ENCODE measurements around the gene CTNND2. TPM values are rescaled to one million over a fixed set of nuclear protein-coding genes. Genes with fewer than 3 reads are reported as not detected.

CTNND2 gene
- total RNA-seq, 1 experiment from 2014 or later = 7.0 TPM

DNA sequence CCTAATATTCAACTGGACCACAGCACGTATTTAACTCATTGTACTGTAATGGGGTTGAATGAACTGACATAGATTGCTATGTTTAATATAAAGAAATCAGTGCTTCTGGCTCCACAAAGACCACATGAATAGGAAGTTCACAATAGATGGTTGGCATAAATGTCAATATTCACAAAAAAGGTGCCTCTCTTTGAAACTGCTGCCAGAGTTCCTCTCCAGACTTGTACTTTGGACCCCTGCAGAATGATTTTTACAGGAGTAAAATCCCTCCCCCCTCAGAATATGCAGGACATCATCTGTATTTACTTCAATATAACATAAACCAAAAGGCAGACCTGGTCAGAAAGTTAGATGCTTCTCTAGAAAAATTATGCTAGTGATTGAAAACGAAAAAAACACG, 634.7 kb downstream of the CTNND2 start:
- no peak overlapping the region for H4K91ac ChIP-seq (ENCODE audit: insufficient read length, low read depth, low read length)
- TF ChIP-seq, protein P1, sequence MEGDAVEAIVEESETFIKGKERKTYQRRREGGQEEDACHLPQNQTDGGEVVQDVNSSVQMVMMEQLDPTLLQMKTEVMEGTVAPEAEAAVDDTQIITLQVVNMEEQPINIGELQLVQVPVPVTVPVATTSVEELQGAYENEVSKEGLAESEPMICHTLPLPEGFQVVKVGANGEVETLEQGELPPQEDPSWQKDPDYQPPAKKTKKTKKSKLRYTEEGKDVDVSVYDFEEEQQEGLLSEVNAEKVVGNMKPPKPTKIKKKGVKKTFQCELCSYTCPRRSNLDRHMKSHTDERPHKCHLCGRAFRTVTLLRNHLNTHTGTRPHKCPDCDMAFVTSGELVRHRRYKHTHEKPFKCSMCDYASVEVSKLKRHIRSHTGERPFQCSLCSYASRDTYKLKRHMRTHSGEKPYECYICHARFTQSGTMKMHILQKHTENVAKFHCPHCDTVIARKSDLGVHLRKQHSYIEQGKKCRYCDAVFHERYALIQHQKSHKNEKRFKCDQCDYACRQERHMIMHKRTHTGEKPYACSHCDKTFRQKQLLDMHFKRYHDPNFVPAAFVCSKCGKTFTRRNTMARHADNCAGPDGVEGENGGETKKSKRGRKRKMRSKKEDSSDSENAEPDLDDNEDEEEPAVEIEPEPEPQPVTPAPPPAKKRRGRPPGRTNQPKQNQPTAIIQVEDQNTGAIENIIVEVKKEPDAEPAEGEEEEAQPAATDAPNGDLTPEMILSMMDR (conservative IDR thresholded peaks at IDR 0.05) = no peak
- no peak overlapping the region for H3K14ac ChIP-seq (ENCODE audit: insufficient read depth, low read length)
- no peaks in the 10 kb centered on the region for H3K79me2 ChIP-seq (ENCODE audit: insufficient read depth, low read length)
- Mint-ChIP-seq H3K4me1 (no peaks in the 10 kb centered on the region), H3K27ac (no peak overlapping the region), H3K9me3 (no peaks in the 10 kb centered on the region), H3K27me3 (ENCODE audit: low read depth) (no peaks in the 10 kb centered on the region), H3K4me3 (no peak overlapping the region), H3K36me3 (ENCODE audit: insufficient read depth in 1 of 3, low read depth in 3 of 3) (no peaks in the 10 kb centered on the region)
- no peak overlapping the region for H3K4ac ChIP-seq (ENCODE audit: low read depth, low read length)
- no peak overlapping the region for H2BK20ac ChIP-seq (ENCODE audit: low read depth, low read length, poor library complexity, severe bottlenecking)
- H3K18ac ChIP-seq (ENCODE audit: insufficient read length, low read depth, low read length) = no peak overlapping the region
- H2AFZ ChIP-seq (ENCODE audit: low read length) = no peak overlapping the region
- H3K79me1 ChIP-seq (ENCODE audit: insufficient read depth, low read depth, low read length, poor library complexity, severe bottlenecking) = no peaks in the 10 kb centered on the region
- H3K56ac ChIP-seq (ENCODE audit: insufficient read length, low read depth, low read length) = no peak overlapping the region
- H4K20me1 ChIP-seq (ENCODE audit: control insufficient read depth, insufficient read depth, insufficient read length) = no peaks in the 10 kb centered on the region
- WGBS (ENCODE audit: extremely low coverage, insufficient read length, low lambda C conversion rate) = no CpG with 5 or more reads among the region's 3 CpGs
- H2BK12ac ChIP-seq (ENCODE audit: insufficient read length, low read depth, low read length) = no peak overlapping the region
- no peak overlapping the region for H2BK5ac ChIP-seq (ENCODE audit: insufficient read length, low read length)
- no peak overlapping the region for H3K4me2 ChIP-seq (ENCODE audit: insufficient read depth, insufficient read length, low read length)
- H3K23ac ChIP-seq (ENCODE audit: insufficient read length, low read depth, low read length) = no peak overlapping the region
- H3K27ac ChIP-seq (ENCODE audit: insufficient read length, low read depth, low read length) = no peak overlapping the region
- H3K23me2 ChIP-seq (ENCODE audit: insufficient read length, low read depth, low read length, poor library complexity, severe bottlenecking) = no peaks in the 10 kb centered on the region
- H3K9ac ChIP-seq (ENCODE audit: extremely low read depth, insufficient read length, low read length) = no peak overlapping the region
- H3K27me3 ChIP-seq (ENCODE audit: insufficient read depth, low read length) = no peaks in the 10 kb centered on the region
- H3K4me1 ChIP-seq (ENCODE audit: insufficient read depth, low read length) = no peaks in the 10 kb centered on the region
- DNase-seq = no peak
- H4K5ac ChIP-seq (ENCODE audit: insufficient read length, low read depth, low read length) = no peak overlapping the region
- no peak overlapping the region for H4K8ac ChIP-seq (replicated peaks; ENCODE audit: insufficient read length, low read depth, low read length)
- H2BK120ac ChIP-seq (ENCODE audit: low read depth, low read length, poor library complexity, severe bottlenecking) = no peak overlapping the region
- no peak overlapping the region for H2AK5ac ChIP-seq (ENCODE audit: insufficient read length, low read length)
- H2BK15ac ChIP-seq (ENCODE audit: low read depth, low read length) = no peak overlapping the region
- no peak overlapping the region for H3T11ph ChIP-seq (ENCODE audit: low read length)
- no peaks in the 10 kb centered on the region for H3K9me3 ChIP-seq (ENCODE audit: control insufficient read depth, low read depth, low read length)
